SK-N-SH treated with all-trans-retinoic acid at 6 μM for 48 hours (cell line): ENCODE measurements around the gene NFAM1.

Source experiments
- ATAC-seq: fragments of 200-7000 bp; cut with Tn5 transposase; 3 replicates; pipeline ENCODE4 v1.9.1; 2020; ENCODE audit warnings: mild to moderate bottlenecking, moderate library complexity
- ARNTL ChIP-seq: fragments of 450-650 bp; formaldehyde crosslinking; IDR thresholded peaks from 2 replicates; pipeline ENCODE4 v1.5.0; 2020; ENCODE audit warnings: low read depth, mild to moderate bottlenecking, moderate library complexity, borderline replicate concordance
- CREB5 ChIP-seq: fragments of 250-450 bp; sonication (Bioruptor Pico); IDR thresholded peaks from 2 replicates; pipeline ENCODE4 v1.5.1; 2020; ENCODE audit warnings: low read depth, mild to moderate bottlenecking, moderate library complexity
- CSDC2 ChIP-seq: fragments of 250-450 bp; sonication (Bioruptor Pico); IDR thresholded peaks from 2 replicates; pipeline ENCODE4 v1.5.0; 2020; ENCODE audit warnings: mild to moderate bottlenecking, moderate library complexity
- CSRNP3 ChIP-seq: fragments of 250-450 bp; sonication (Bioruptor Pico); IDR thresholded peaks from 2 replicates; pipeline ENCODE4 v1.5.1; 2021; ENCODE audit warnings: mild to moderate bottlenecking, moderate library complexity
- ESRRG ChIP-seq: fragments of 250-450 bp; sonication (Bioruptor Pico); IDR thresholded peaks from 2 replicates; pipeline ENCODE4 v1.6.1; 2021; ENCODE audit warnings: mild to moderate bottlenecking
- GLIS3 ChIP-seq: fragments of 250-450 bp; sonication (Bioruptor Pico); IDR thresholded peaks from 2 replicates; pipeline ENCODE4 v1.5.0; 2020; ENCODE audit warnings: mild to moderate bottlenecking, moderate library complexity
- ISL1 ChIP-seq: fragments of 250-450 bp; sonication (Bioruptor Pico); IDR thresholded peaks from 2 replicates; pipeline ENCODE4 v2.1.2; 2022; ENCODE audit warnings: mild to moderate bottlenecking, moderate library complexity
- OSR1 ChIP-seq: fragments of 250-450 bp; sonication (Bioruptor Pico); IDR thresholded peaks from 2 replicates; pipeline ENCODE4 v1.8.0; 2022; ENCODE audit warnings: moderate library complexity, mild to moderate bottlenecking, inconsistent platforms
- PATZ1 ChIP-seq: fragments of 250-450 bp; sonication (Bioruptor Pico); IDR thresholded peaks from 2 replicates; pipeline ENCODE4 v1.8.0; 2020; ENCODE audit warnings: mild to moderate bottlenecking, moderate library complexity, borderline replicate concordance
- POU6F1 ChIP-seq: fragments of 250-450 bp; sonication (Bioruptor Pico); IDR thresholded peaks from 2 replicates; pipeline ENCODE4 v1.8.0; 2021; ENCODE audit warnings: low read depth, mild to moderate bottlenecking, moderate library complexity, borderline replicate concordance
- PPARA ChIP-seq: fragments of 250-450 bp; sonication (Bioruptor Pico); IDR thresholded peaks from 2 replicates; pipeline ENCODE4 v1.5.0; 2020; ENCODE audit warnings: mild to moderate bottlenecking, borderline replicate concordance
- RARB ChIP-seq: fragments of 250-450 bp; sonication (Bioruptor Pico); IDR thresholded peaks from 2 replicates; pipeline ENCODE4 v1.8.0; 2021; ENCODE audit warnings: mild to moderate bottlenecking, moderate library complexity
- SNAI2 ChIP-seq: fragments of 250-450 bp; sonication (Bioruptor Pico); IDR thresholded peaks from 2 replicates; pipeline ENCODE4 v1.5.0; 2020; ENCODE audit warnings: mild to moderate bottlenecking, moderate library complexity
- TCF4 ChIP-seq: fragments of 250-450 bp; sonication (Bioruptor Pico); IDR thresholded peaks from 2 replicates; pipeline ENCODE4 v1.8.0; 2021; ENCODE audit warnings: mild to moderate bottlenecking, moderate library complexity, borderline replicate concordance
- TOX ChIP-seq: fragments of 250-450 bp; sonication (Bioruptor Pico); IDR thresholded peaks from 2 replicates; pipeline ENCODE4 v1.8.0; 2021; ENCODE audit warnings: mild to moderate bottlenecking, moderate library complexity, borderline replicate concordance
- TSHZ2 ChIP-seq: fragments of 250-450 bp; sonication (Bioruptor Pico); IDR thresholded peaks from 2 replicates; pipeline ENCODE4 v1.5.0; 2020; ENCODE audit warnings: mild to moderate bottlenecking, moderate library complexity
- ZC3H10 ChIP-seq: fragments of 250-450 bp; sonication (Bioruptor Pico); IDR thresholded peaks from 2 replicates; pipeline ENCODE4 v1.5.1; 2021; ENCODE audit warnings: mild to moderate bottlenecking, moderate library complexity
- ZFP3 ChIP-seq: fragments of 250-450 bp; sonication (Bioruptor Pico); IDR thresholded peaks from 2 replicates; pipeline ENCODE4 v1.5.0; 2020; ENCODE audit warnings: mild to moderate bottlenecking, moderate library complexity
- ZFP30 ChIP-seq: fragments of 450-650 bp; formaldehyde crosslinking; IDR thresholded peaks from 2 replicates; pipeline ENCODE4 v1.5.0; 2022; ENCODE audit warnings: mild to moderate bottlenecking, moderate library complexity
- ZNF565 ChIP-seq: fragments of 450-650 bp; formaldehyde crosslinking; conservative IDR thresholded peaks from 2 replicates; pipeline ENCODE4 v1.5.0; 2020; ENCODE audit warnings: low read depth, mild to moderate bottlenecking, moderate library complexity
- ZNF70 ChIP-seq: fragments of 450-650 bp; formaldehyde crosslinking; IDR thresholded peaks from 2 replicates; pipeline ENCODE4 v1.5.0; 2020; ENCODE audit warnings: mild to moderate bottlenecking, moderate library complexity
- ZNF8 ChIP-seq: fragments of 450-650 bp; formaldehyde crosslinking; IDR thresholded peaks from 2 replicates; pipeline ENCODE4 v1.5.0; 2020; ENCODE audit warnings: mild to moderate bottlenecking, moderate library complexity

Gene NFAM1

GRCh38 chr22:42443240-42444076, 11.3 kb upstream of the NFAM1 start:
- ATAC-seq = peak; percentile 11
- TF ChIP-seq ZNF8 (CRISPR knock-in tag) (no peak), ISL1 (CRISPR knock-in tag) (no peak), ARNTL (CRISPR knock-in tag) (no peak), ZNF565 (no peak), TOX (no peak), RARB (CRISPR knock-in tag) (no peak), POU6F1 (no peak), ZC3H10 (CRISPR knock-in tag) (no peak), TSHZ2 (CRISPR knock-in tag) (no peak), TCF4 (CRISPR knock-in tag) (no peak), CSRNP3 (CRISPR knock-in tag) (no peak), CSDC2 (no peak), ZFP3 (CRISPR knock-in tag) (no peak), ZFP30 (CRISPR knock-in tag) (no peak)

GRCh38 chr22:42442748-42443147, 10.5 kb upstream of the NFAM1 start:
- no peak for ATAC-seq
- TF ChIP-seq ZFP30 (CRISPR knock-in tag) (no peak), TSHZ2 (CRISPR knock-in tag) (no peak), ISL1 (CRISPR knock-in tag) (no peak), ARNTL (CRISPR knock-in tag) (no peak), PATZ1 (CRISPR knock-in tag) (no peak), OSR1 (CRISPR knock-in tag) (no peak), ZNF565 (no peak), CSDC2 (no peak), CREB5 (CRISPR knock-in tag) (no peak), GLIS3 (no peak), CSRNP3 (CRISPR knock-in tag) (no peak), POU6F1 (no peak), ESRRG (CRISPR knock-in tag) (no peak), PPARA (CRISPR knock-in tag) (no peak), TCF4 (CRISPR knock-in tag) (no peak), ZC3H10 (CRISPR knock-in tag) (no peak), ZNF70 (CRISPR knock-in tag) (no peak), TOX (no peak), SNAI2 (CRISPR knock-in tag) (no peak)
